ENCODE results near the gene PCBP1. TPM values are rescaled to one million over a fixed set of nuclear protein-coding genes. Genes with fewer than 3 reads are reported as not detected.

Gene PCBP1
- total RNA-seq = 100 to 1,000 TPM; 200 to 256 (median 209) TPM

GRCh38 chr2:70086838-70087701 lies at the start of gene PCBP1:
Gene PCBP1 (plus strand): TSS chr2:70087477. CDS start chr2:70087744, 267 bp downstream.
- TF ChIP-seq, protein P1, sequence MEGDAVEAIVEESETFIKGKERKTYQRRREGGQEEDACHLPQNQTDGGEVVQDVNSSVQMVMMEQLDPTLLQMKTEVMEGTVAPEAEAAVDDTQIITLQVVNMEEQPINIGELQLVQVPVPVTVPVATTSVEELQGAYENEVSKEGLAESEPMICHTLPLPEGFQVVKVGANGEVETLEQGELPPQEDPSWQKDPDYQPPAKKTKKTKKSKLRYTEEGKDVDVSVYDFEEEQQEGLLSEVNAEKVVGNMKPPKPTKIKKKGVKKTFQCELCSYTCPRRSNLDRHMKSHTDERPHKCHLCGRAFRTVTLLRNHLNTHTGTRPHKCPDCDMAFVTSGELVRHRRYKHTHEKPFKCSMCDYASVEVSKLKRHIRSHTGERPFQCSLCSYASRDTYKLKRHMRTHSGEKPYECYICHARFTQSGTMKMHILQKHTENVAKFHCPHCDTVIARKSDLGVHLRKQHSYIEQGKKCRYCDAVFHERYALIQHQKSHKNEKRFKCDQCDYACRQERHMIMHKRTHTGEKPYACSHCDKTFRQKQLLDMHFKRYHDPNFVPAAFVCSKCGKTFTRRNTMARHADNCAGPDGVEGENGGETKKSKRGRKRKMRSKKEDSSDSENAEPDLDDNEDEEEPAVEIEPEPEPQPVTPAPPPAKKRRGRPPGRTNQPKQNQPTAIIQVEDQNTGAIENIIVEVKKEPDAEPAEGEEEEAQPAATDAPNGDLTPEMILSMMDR (IDR thresholded peaks at IDR 0.05) = no peak

DNA sequence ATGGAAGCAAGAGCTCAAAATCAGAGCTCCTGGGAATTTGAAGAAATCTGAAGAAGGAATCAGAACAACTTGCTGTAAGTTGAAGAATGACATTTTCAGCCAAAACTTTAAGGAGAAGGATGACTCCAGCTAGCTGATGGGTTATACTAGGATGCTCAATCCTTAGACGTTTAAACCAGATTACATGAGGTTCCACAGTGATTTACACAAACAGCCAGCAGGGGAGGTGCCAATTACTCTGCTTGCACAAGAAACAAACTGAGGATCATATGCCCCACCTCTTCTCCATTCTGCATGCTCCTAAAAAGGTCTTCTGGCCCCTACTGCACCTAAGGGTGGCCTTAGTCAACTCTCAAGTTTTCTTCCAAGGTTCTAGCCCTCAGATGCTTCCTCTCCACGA lies 47.9 kb upstream of the PCBP1 start:
- TF ChIP-seq, protein P1 (IDR thresholded peaks at IDR 0.05) = no peak
- ATAC-seq (ENCODE audit: low FRiP score) = no peak
- no peak for DNase-seq (ENCODE audit: low spot score)

More at GRCh38 chr2:70086838-70087701, at the start of gene PCBP1:
- ATAC-seq (ENCODE audit: low FRiP score) = peak; percentile 77
- DNase-seq (ENCODE audit: low spot score) = peak; percentile 94

- TF ChIP-seq, protein P1 (IDR thresholded peaks at IDR 0.05) = no peak
- ATAC-seq (ENCODE audit: low FRiP score) (no peak), DNase-seq (ENCODE audit: low spot score) (no peak)
These were observed 45.6 kb upstream of the PCBP1 start for GRCh38 chr2:70041663-70042062.

DNA sequence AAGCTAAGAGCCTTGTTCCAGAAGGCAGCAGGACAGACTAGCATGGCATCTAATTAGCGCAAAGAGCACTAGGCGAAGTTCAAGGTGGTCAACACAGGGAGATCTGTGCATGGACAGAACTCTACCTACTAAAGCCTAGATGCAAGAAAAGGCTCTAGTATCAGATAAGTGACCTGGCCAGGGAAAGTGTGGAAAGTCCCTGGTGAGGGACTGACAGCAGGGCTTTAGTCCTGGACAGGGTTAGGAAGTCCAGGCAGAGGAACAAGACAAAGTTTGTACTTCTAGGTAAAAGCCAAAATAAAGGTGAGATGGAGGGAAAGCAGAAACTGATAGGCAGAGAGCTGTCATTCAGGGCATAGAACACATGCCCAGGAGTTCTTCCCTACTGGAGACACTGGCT lies 45.0 kb upstream of the PCBP1 start:
- TF ChIP-seq, protein P1 (IDR thresholded peaks at IDR 0.05) = no peak
- ATAC-seq (ENCODE audit: low FRiP score) (no peak), DNase-seq (ENCODE audit: low spot score) (no peak)

DNA sequence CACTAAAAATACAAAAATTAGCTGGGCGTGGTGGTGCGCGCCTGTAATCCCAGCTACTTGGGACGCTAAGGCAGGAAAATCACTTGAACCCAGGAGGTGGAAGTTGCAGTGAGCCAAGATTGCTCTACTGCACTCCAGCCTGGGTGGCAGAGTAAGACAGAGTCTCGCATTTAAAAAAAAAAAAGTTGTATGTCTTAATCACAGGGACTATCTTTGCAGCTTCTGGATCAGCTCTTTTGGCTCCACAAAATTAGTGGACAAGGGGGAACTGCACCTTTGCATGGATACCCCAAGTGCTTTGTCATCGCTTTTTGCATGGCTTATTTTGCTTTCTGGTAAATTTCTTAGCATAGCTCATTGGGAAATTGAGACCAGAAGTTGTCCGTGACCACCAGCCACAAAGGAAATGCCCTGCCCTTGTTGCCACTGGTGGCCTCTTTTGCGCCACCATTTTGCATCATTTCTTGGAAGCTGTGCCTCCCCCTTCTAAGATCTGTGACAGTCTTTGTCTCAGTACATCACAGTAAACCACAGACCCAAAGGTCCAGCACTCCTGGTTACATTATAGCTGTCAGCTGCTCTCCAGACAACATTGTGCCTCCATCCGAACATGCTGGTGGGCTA lies 43.9 kb upstream of the PCBP1 start:
- DNase-seq (ENCODE audit: low spot score) = no peak
- TF ChIP-seq, protein P1 (IDR thresholded peaks at IDR 0.05) = no peak
- no peak for ATAC-seq (ENCODE audit: low FRiP score)

DNA sequence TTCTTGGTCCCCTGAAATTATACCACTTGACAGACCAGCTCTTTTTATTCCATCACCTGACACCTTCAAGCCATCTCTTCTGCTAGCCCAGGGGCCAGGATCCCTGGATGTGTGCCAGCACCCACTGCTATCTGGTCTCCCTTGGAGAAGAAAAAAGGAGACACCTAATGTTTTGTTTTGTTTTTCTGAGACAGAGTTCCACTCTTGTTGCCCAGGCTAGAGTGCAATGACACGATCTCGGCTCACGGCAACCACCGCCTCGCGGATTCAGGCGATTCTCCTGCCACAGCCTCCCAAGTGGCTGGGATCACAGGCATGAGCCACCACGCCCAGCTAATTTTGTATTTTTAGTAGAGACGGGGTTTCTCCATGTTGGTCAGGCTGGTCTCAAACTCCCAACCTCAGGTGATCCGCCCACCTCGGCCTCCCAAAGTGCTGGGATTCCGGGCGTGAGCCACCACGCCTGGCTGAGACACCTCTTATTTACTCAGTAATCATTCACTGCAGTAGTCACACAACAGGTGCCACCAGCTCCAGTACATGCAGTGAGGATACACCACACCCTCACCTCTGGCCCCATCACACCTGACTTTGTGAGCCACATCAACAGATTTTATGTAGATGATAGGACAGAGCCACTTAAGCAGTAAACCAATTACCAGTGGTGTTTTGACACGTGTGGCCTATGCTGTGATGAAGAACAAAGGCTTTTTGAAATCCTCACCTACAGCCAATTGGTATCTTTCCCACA lies 42.8 kb upstream of the PCBP1 start:
- DNase-seq (ENCODE audit: low spot score) (no peak), ATAC-seq (ENCODE audit: low FRiP score) (no peak)

More for the DNA sequence above, 42.8 kb upstream of the PCBP1 start:
- TF ChIP-seq, protein P1 (IDR thresholded peaks at IDR 0.05) = no peak
